Fibroblast of lung (primary cell): ENCODE data around the gene RIMS3. TPM values are rescaled to one million over a fixed set of nuclear protein-coding genes. Genes with fewer than 3 reads are reported as not detected.

ENCODE experiments used
- DNase-seq, 2 donors: peaks; one replicate each; pipeline versions ENCODE4 v3.0.0 to v3.0.0-alpha.2; 2010; ENCODE audit warnings: low read depth in 2 of 2
- H2AFZ ChIP-seq: 2 replicates; pipeline ENCODE4 v1.5.1; 2012; ENCODE audit warnings: low read length, control low read depth, inconsistent platforms
- H3K27ac ChIP-seq: 2 replicates; pipeline ENCODE4 v1.5.1; 2011; ENCODE audit warnings: low read length, control low read depth; ENCODE audit not compliant: insufficient read depth
- H3K27me3 ChIP-seq: 2 replicates; pipeline ENCODE4 v1.5.1; 2011; ENCODE audit warnings: mild to moderate bottlenecking, low read length; ENCODE audit not compliant: control insufficient read depth, insufficient read depth
- H3K36me3 ChIP-seq: 2 replicates; pipeline ENCODE4 v1.5.1; 2011; ENCODE audit warnings: low read length; ENCODE audit not compliant: control insufficient read depth, insufficient read depth
- H3K4me1 ChIP-seq: 2 replicates; pipeline ENCODE4 v1.5.1; 2011; ENCODE audit warnings: low read length; ENCODE audit not compliant: control insufficient read depth, insufficient read depth; ENCODE audit errors: extremely low read depth
- H3K4me2 ChIP-seq: 2 replicates; pipeline ENCODE4 v1.5.1; 2011; ENCODE audit warnings: low read length, control low read depth; ENCODE audit not compliant: insufficient read depth; ENCODE audit errors: extremely low read depth
- H3K4me3 ChIP-seq, 4 experiments: fragments of 200-600 bp in 1 of 4; sonication (generic) in 1 of 4; replicated peaks in 1 of 4; 2 replicates each; pipeline ENCODE4 v1.5.1; 2011 to 2016; ENCODE audit warnings: low read length in 4 of 4, low read depth in 3 of 4, mild to moderate bottlenecking in 3 of 4, control low read depth in 2 of 4, inconsistent platforms in 1 of 4, mixed read lengths in 1 of 4; ENCODE audit not compliant: insufficient read depth in 1 of 4; ENCODE audit errors: control extremely low read depth in 1 of 4
- H3K79me2 ChIP-seq: 2 replicates; pipeline ENCODE4 v1.5.1; 2012; ENCODE audit warnings: mild to moderate bottlenecking, low read length, inconsistent platforms; ENCODE audit not compliant: control insufficient read depth, insufficient read depth
- H3K9ac ChIP-seq: 2 replicates; pipeline ENCODE4 v1.5.1; 2011; ENCODE audit warnings: mild to moderate bottlenecking, low read length, control low read depth; ENCODE audit not compliant: insufficient read depth
- H3K9me3 ChIP-seq: 2 replicates; pipeline ENCODE4 v1.5.1; 2012; ENCODE audit warnings: low read depth, low read length; ENCODE audit not compliant: control insufficient read depth, insufficient read depth
- H4K20me1 ChIP-seq: 2 replicates; pipeline ENCODE4 v1.5.1; 2011; ENCODE audit warnings: low read length; ENCODE audit not compliant: control insufficient read depth, insufficient read depth; ENCODE audit errors: extremely low read depth
- EZH2 ChIP-seq: IDR thresholded peaks from 2 replicates; pipeline ENCODE4 v1.5.1; 2012; ENCODE audit warnings: low read length, control low read depth, mild to moderate bottlenecking; ENCODE audit errors: missing control alignments
- polyA plus RNA-seq, 2 donors: library from polyadenylated mRNA; depleted of rRNA in 1 of 2; stranded (reverse) in 1 of 2; unstranded in 1 of 2; fragments of >200 nt; gene quantifications; 2 replicates each; pipeline ENCODE4 v1.2.1, GENCODE V29; 2011 to 2012; ENCODE audit warnings: missing spikeins in 1 of 2
- total RNA-seq: library from RNA; depleted of rRNA; stranded (reverse); fragments of >200 nt; gene quantifications from 2 replicates; pipeline ENCODE4 v1.2.1, GENCODE V29; 2014
- TF ChIP-seq, protein P1 (sequence below), 2 donors: IDR thresholded peaks in 1 of 2; conservative IDR thresholded peaks in 1 of 2; 1 replicate in 1 of 2; 2 replicates in 1 of 2; pipeline ENCODE4 v1.5.1; 2011 to 2012; ENCODE audit warnings: low read length in 2 of 2, control low read depth in 1 of 2, inconsistent platforms in 1 of 2, low read depth in 1 of 2, mild to moderate bottlenecking in 1 of 2

The RIMS3 gene
- total and polyA plus RNA-seq, 2 donors (not counting 1 experiment from before 2014, with no cell fraction given) = 0.11 to 0.33 TPM

DNA sequence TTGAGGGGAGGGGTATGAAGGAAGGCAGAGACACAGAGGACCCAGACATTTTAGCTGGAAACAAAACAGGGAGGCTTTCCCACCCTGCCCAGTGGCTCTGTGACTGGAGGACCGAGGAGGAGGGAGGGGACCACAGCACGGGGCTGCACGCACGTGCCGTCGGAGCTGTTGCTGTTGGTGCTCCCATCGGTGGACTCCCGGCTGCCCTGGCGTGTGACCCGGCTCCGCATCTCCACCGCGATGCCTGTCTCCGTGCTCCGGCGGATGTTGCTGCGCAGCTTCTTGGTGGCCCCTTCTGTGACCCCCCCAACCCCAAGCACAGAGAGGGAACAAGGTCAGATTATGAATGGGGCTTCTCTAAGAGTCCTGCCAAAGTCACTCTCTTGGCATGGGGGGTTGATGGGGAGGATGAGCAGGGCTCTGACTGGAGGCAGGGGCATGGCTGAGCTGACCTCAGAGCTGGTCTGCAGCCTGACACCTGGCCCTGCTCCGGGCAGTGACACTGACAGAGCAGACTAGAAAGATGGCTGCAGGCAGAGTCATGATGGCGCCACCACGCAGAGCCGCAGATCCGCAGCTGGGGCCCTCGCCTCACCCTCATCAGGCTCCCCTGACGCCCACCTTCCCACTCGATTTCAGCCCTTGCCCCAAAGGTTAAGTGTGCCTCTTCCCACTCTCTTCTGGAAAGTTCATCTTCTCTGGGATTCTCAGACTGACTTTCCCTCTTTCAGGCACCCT, 29.6 kb downstream of the RIMS3 start:
- H3K9me3 ChIP-seq = no peaks in the 10 kb centered on the region
- H3K27me3 ChIP-seq = no peaks in the 10 kb centered on the region
- H3K4me1 ChIP-seq = no peaks in the 10 kb centered on the region
- H3K79me2 ChIP-seq = no peaks in the 10 kb centered on the region
- H4K20me1 ChIP-seq = no peaks in the 10 kb centered on the region
- no peaks in the 10 kb centered on the region for H3K36me3 ChIP-seq
- TF ChIP-seq, protein P1, sequence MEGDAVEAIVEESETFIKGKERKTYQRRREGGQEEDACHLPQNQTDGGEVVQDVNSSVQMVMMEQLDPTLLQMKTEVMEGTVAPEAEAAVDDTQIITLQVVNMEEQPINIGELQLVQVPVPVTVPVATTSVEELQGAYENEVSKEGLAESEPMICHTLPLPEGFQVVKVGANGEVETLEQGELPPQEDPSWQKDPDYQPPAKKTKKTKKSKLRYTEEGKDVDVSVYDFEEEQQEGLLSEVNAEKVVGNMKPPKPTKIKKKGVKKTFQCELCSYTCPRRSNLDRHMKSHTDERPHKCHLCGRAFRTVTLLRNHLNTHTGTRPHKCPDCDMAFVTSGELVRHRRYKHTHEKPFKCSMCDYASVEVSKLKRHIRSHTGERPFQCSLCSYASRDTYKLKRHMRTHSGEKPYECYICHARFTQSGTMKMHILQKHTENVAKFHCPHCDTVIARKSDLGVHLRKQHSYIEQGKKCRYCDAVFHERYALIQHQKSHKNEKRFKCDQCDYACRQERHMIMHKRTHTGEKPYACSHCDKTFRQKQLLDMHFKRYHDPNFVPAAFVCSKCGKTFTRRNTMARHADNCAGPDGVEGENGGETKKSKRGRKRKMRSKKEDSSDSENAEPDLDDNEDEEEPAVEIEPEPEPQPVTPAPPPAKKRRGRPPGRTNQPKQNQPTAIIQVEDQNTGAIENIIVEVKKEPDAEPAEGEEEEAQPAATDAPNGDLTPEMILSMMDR (conservative IDR thresholded peaks at IDR 0.05 in 1 of 2, IDR thresholded peaks at IDR 0.05 in 1 of 2; ENCODE audit: low read depth in 1 of 2, low read length in 2 of 2) = no peak
- no peak for TF ChIP-seq EZH2
- H3K9ac ChIP-seq = no peak overlapping the region
- no peak overlapping the region for H2AFZ ChIP-seq
- no peak overlapping the region for H3K4me2 ChIP-seq
- H3K27ac ChIP-seq = no peak overlapping the region
- no peak for DNase-seq
- no peak overlapping the region for H3K4me3 ChIP-seq

DNA sequence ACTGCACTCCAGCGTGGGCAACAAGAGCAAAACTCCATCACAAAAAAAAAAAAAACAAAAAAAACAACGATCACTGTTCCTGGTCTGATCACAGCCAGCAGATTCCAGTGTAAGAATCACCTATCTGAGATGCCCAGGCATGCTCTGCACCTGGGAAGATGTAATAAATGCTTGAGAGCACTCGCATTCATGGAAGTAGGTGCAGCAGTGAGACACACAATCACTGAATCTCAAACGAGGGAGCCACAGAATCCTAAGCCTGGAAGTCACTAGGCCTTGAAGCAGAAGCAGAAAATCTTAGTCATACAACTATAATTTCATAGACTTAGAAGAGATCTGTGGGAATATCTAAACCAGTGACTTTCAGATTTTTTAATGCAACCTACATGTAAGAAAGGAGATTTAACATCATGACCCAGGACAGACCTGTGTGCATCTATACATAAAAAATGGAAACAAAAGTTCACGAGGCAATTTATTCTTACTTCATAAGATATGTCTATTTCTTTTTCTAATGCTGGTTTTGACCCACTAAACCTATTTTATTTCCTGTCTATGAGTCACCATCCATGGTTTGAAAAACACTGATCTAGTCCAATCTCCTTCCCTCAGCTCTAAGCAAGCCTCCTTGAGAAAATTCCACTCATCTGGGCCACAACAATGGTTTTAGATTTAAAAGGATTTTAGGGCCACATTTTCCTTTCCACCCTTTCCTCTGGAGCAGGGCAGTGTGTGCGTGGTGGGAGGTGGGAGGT, 30.4 kb downstream of the RIMS3 start:
- DNase-seq = peak in 1 of 2 donors; percentile 19
- Histone ChIP-seq H3K36me3 (no peaks in the 10 kb centered on the region), H3K4me3 (no peak overlapping the region), H3K9ac (no peak overlapping the region), H3K4me1 (no peaks in the 10 kb centered on the region), H3K27ac (no peak overlapping the region), H3K4me2 (no peak overlapping the region), H3K27me3 (no peaks in the 10 kb centered on the region), H3K9me3 (no peaks in the 10 kb centered on the region), H3K79me2 (no peaks in the 10 kb centered on the region), H2AFZ (no peak overlapping the region), H4K20me1 (no peaks in the 10 kb centered on the region)
- no peak for TF ChIP-seq EZH2
- TF ChIP-seq, protein P1 (conservative IDR thresholded peaks at IDR 0.05 in 1 of 2, IDR thresholded peaks at IDR 0.05 in 1 of 2; ENCODE audit: low read depth in 1 of 2, low read length in 2 of 2) = no peak

DNA sequence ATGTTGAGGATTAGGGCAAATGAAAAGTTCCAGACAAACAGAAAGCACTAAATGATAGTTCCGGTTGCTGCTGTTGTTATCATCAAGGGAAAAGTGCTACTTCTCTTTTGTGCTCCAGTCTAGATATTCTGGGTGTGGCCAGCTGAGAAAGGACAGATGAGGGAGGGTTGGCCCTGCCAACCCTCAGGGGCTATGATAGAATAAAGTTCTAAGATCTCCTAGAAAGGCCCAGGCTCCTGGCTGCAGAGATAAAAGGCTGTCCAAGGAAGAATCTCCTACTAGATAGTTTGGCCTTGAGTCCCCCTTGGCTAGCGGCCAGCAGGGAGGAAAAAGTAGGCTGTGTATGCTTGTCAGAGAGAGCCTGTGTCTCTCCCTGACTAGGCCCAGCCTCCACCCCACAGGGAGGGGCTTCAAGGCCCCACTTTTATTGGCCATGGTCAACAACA, 31.5 kb downstream of the RIMS3 start:
- Histone ChIP-seq H3K9me3 (no peaks in the 10 kb centered on the region), H3K27ac (no peak overlapping the region), H3K4me3 (no peak overlapping the region), H3K36me3 (no peaks in the 10 kb centered on the region), H3K9ac (no peak overlapping the region), H4K20me1 (no peaks in the 10 kb centered on the region), H3K27me3 (no peaks in the 10 kb centered on the region), H2AFZ (no peak overlapping the region), H3K79me2 (no peaks in the 10 kb centered on the region), H3K4me1 (no peaks in the 10 kb centered on the region), H3K4me2 (no peak overlapping the region)
- TF ChIP-seq, protein P1 (conservative IDR thresholded peaks at IDR 0.05 in 1 of 2, IDR thresholded peaks at IDR 0.05 in 1 of 2; ENCODE audit: low read depth in 1 of 2, low read length in 2 of 2) = no peak
- TF ChIP-seq EZH2 = no peak
- DNase-seq = no peak
